OCI-LY7 (cell line): ENCODE measurements around the gene MCTP2. TPM values are rescaled to one million over a fixed set of nuclear protein-coding genes. Genes with fewer than 3 reads are reported as not detected.

Source experiments
- BruUV-seq: library from RNA; stranded (reverse); fragments of 400-500 nt; replicated peaks from 2 replicates; lab custom pipeline; 2021; lab: Mats Ljungman, UMichigan
- CTCF ChIA-PET: fragments of 300-600 bp; sonication (Branson Sonifier 250); formaldehyde crosslinking; loops from one replicate; lab custom pipeline; 2022; ENCODE audit warnings: antibody characterized with exemption; ENCODE audit not compliant: unreplicated experiment; lab: Charles Lee
- POLR2A ChIA-PET: fragments of 300-600 bp; sonication (Branson Sonifier 250); formaldehyde crosslinking; loops from one replicate; lab custom pipeline; 2022; ENCODE audit warnings: antibody characterized with exemption; lab: Charles Lee
- DNase-seq: peaks from one replicate; pipeline ENCODE4 v3.0.0-alpha.2; 2015; ENCODE audit warnings: low spot score
- H2AFZ ChIP-seq: fragments of 200-600 bp; sonication (generic), shearing (Covaris generic); 2 replicates; pipeline ENCODE4 v1.6.1; 2014; ENCODE audit warnings: mild to moderate bottlenecking, antibody characterized with exemption, low read length, moderate library complexity
- H3K27ac ChIP-seq: fragments of 200-600 bp; sonication (generic); 2 replicates; pipeline ENCODE4 v1.5.1; 2014; ENCODE audit warnings: mixed run types, low read depth, mild to moderate bottlenecking, moderate library complexity, low read length, inconsistent platforms; ENCODE audit not compliant: poor library complexity, severe bottlenecking
- H3K36me3 ChIP-seq: fragments of 200-600 bp; sonication (generic); 2 replicates; pipeline ENCODE4 v1.6.1; 2014; ENCODE audit warnings: mild to moderate bottlenecking, antibody characterized with exemption, low read length, moderate library complexity, mixed read lengths; ENCODE audit not compliant: insufficient read depth
- H3K4me1 ChIP-seq: fragments of 200-600 bp; sonication (generic); 2 replicates; pipeline ENCODE4 v1.5.1; 2014; ENCODE audit warnings: mild to moderate bottlenecking, low read length; ENCODE audit not compliant: insufficient read depth, poor library complexity, severe bottlenecking
- H3K4me2 ChIP-seq: fragments of 200-600 bp; sonication (generic); 2 replicates; pipeline ENCODE4 v1.6.1; 2014; ENCODE audit warnings: mild to moderate bottlenecking, low read length
- H3K4me3 ChIP-seq: fragments of 200-600 bp; sonication (generic); 2 replicates; pipeline ENCODE4 v1.5.1; 2014; ENCODE audit warnings: mild to moderate bottlenecking, low read depth, low read length; ENCODE audit not compliant: poor library complexity, severe bottlenecking
- H3K79me2 ChIP-seq: fragments of 200-600 bp; sonication (generic); 2 replicates; pipeline ENCODE4 v1.6.1; 2016; ENCODE audit warnings: low read depth, mild to moderate bottlenecking, low read length, moderate library complexity, mixed read lengths; ENCODE audit not compliant: insufficient read depth
- H3K9me2 ChIP-seq: fragments of 200-600 bp; sonication (generic); 2 replicates; pipeline ENCODE4 v1.6.1; 2016; ENCODE audit warnings: mild to moderate bottlenecking, low read length, mixed read lengths; ENCODE audit not compliant: insufficient read depth
- H3K9me3 ChIP-seq: fragments of 200-600 bp; sonication (generic); 2 replicates; pipeline ENCODE4 v1.6.1; 2014; ENCODE audit warnings: mild to moderate bottlenecking, mixed run types, low read length, mixed read lengths
- H4K20me1 ChIP-seq: fragments of 200-600 bp; sonication (generic); 2 replicates; pipeline ENCODE4 v1.6.1; 2014; ENCODE audit warnings: mild to moderate bottlenecking, antibody characterized with exemption, low read length, moderate library complexity, mixed read lengths; ENCODE audit not compliant: insufficient read depth
- EZH2phosphoT487 ChIP-seq: fragments of 200-600 bp; sonication (generic); IDR thresholded peaks from 2 replicates; pipeline ENCODE4 v1.6.1; 2018; ENCODE audit warnings: low read depth, borderline replicate concordance, mild to moderate bottlenecking, mixed run types, antibody characterized with exemption, low read length, moderate library complexity, mixed read lengths
- intact Hi-C: fragments of 100-400 bp; cut with micrococcal nuclease; formaldehyde crosslinking; loops from one replicate; pipeline ENCODE4 v1.10.0; 2022; ENCODE audit not compliant: unreplicated experiment
- total RNA-seq, 2 experiments: library from RNA; depleted of rRNA in 1 of 2; stranded (reverse); fragments of >200 nt in 1 of 2; shearing (Covaris generic) in 1 of 2; gene quantifications; 2 replicates each; pipeline ENCODE4 v1.2.3, GENCODE V29; 2014 to 2022
- TF ChIP-seq, protein P1 (sequence below): fragments of 200-600 bp; sonication (generic); conservative IDR thresholded peaks from 2 replicates; pipeline ENCODE4 v1.5.1; 2014; ENCODE audit warnings: mild to moderate bottlenecking, antibody characterized with exemption, low read length, moderate library complexity, mixed read lengths

Gene MCTP2
- total RNA-seq, 2 experiments from 2014 or later, result 73.2 to 90.6 TPM

DNA sequence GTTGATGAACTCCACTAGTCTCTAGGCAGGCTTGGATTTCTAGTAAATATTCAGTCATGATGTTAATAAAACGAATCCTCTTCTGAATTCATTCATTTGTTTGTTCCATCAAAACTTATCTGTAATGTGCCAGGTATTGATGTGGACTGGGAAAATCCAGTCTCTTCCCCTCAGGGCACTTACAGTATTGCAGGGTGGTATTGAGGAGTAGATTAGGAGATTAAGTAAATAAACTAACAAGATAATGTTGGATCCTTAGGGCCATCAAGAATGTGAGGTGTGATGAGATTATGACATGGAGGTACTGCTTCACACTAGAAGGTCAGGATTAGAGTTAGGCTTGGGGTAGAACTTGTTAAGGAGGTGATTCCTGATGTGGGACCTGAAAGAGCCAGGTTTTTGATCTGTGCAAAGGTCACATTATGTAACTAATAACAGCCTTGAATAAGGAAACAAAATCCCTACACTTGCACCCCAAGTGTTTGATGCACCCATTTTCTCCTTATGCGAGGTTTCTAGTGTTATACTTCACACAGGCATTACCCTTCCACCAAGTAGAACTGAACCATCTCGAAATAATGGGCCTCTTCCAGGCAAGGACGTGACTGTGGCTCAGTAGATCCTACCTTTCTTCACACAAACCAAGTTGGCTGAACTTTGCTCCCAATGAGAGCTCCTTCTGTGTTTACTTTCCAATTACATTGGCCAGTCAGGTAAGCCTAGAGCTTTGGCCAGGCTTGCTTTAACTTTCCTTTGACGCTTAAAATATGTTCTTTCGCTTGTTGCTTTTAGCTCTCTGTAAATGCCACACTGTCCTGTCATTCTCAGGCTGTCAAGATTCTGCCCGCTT, 16.7 kb downstream of the MCTP2 start:
- DNase-seq, result no peak
- no TSS peak for BruUV-seq
- peaks cover 35% of the 10 kb centered on the region for H3K4me1 ChIP-seq
- CTCF ChIA-PET, result no interaction called here
- no peaks in the 10 kb centered on the region for H3K9me2 ChIP-seq
- no peak for TF ChIP-seq EZH2phosphoT487
- TF ChIP-seq, protein P1, sequence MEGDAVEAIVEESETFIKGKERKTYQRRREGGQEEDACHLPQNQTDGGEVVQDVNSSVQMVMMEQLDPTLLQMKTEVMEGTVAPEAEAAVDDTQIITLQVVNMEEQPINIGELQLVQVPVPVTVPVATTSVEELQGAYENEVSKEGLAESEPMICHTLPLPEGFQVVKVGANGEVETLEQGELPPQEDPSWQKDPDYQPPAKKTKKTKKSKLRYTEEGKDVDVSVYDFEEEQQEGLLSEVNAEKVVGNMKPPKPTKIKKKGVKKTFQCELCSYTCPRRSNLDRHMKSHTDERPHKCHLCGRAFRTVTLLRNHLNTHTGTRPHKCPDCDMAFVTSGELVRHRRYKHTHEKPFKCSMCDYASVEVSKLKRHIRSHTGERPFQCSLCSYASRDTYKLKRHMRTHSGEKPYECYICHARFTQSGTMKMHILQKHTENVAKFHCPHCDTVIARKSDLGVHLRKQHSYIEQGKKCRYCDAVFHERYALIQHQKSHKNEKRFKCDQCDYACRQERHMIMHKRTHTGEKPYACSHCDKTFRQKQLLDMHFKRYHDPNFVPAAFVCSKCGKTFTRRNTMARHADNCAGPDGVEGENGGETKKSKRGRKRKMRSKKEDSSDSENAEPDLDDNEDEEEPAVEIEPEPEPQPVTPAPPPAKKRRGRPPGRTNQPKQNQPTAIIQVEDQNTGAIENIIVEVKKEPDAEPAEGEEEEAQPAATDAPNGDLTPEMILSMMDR, result no peak
- H2AFZ ChIP-seq, result no peak overlapping the region
- no peaks in the 10 kb centered on the region for H4K20me1 ChIP-seq
- H3K79me2 ChIP-seq, result peaks cover 75% of the 10 kb centered on the region
- peak overlapping the region; percentile 1; the same call in 1 of the 2 replicates for H3K4me2 ChIP-seq
- intact Hi-C loops, result no loop called here
- peaks cover 11% of the 10 kb centered on the region; the same call in 1 of the 2 replicates for H3K9me3 ChIP-seq
- H3K27ac ChIP-seq, result no peak overlapping the region
- H3K36me3 ChIP-seq, result peaks cover 38% of the 10 kb centered on the region
- POLR2A ChIA-PET, result interaction anchor here (1.0 to 6.3 kb wide), 8 partner anchors 9 to 72 kb away, joined by 3 to 41 read pairs (median 4); no protein-coding TSS in a partner anchor
- H3K4me3 ChIP-seq, result no peak overlapping the region

DNA sequence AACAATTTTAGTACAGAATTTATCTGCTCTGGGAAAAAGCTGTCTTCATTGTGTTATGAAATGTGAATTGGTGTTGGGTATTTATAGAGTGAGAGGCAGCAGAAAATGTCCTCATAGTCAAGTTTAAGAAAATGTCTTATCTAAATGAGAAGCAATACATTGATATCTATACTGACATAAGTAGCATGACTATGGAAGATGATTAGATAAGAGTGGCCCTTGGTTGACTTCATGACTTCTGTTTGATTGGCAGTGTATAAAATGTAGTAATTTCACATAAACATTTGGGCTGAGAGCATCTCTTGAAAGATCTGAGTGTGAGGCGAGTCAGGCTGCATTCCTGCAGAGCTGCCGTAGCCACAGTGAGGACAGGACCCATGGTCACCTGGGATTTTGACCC, 19.4 kb downstream of the MCTP2 start:
- TF ChIP-seq, protein P1, result no peak
- TF ChIP-seq EZH2phosphoT487, result no peak
- DNase-seq, result no peak
- peaks cover 61% of the 10 kb centered on the region for H3K4me1 ChIP-seq
- peaks cover 31% of the 10 kb centered on the region for H3K36me3 ChIP-seq
- no peak overlapping the region for H3K27ac ChIP-seq
- peaks cover 11% of the 10 kb centered on the region; the same call in 1 of the 2 replicates for H3K9me3 ChIP-seq
- no peaks in the 10 kb centered on the region for H4K20me1 ChIP-seq
- no peak overlapping the region for H3K4me2 ChIP-seq
- H3K4me3 ChIP-seq, result no peak overlapping the region
- intact Hi-C loops, result no loop called here
- H2AFZ ChIP-seq, result no peak overlapping the region
- peaks cover 98% of the 10 kb centered on the region for H3K79me2 ChIP-seq
- no TSS peak for BruUV-seq
- CTCF ChIA-PET, result no interaction called here
- H3K9me2 ChIP-seq, result no peaks in the 10 kb centered on the region
- POLR2A ChIA-PET, result interaction anchor here (0.5 to 6.3 kb wide), 6 partner anchors 12 to 103 kb away, joined by 3 to 41 read pairs (median 3); no protein-coding TSS in a partner anchor
